ENCODE results near the gene IGDCC3. TPM values are rescaled to one million over a fixed set of nuclear protein-coding genes. Genes with fewer than 3 reads are reported as not detected.
A peak's percentile ranks its signal among the peaks of the same experiment; 100 is the strongest.

The IGDCC3 gene
- 10 to 100 TPM in 1 of 12 donors, 1 to 10 TPM in 10, not detected in 1; 2.1 to 11.5 (median 3.1) TPM for polyA plus RNA-seq (ENCODE audit: insufficient read length in 12 of 12)
- long read RNA-seq, donor 1 = 0 reads
- long read RNA-seq, donor 2 = 0 reads
- long read RNA-seq, donor 3 = 0 reads
- long read RNA-seq, donor 4 = 0 reads
- long read RNA-seq, donor 5, full-length matches to known transcripts = 1 of 1 reads
- long read RNA-seq, donor 5, partial matches to known transcripts = 0 of 1 reads
- long read RNA-seq, donor 5, other reads (novel, unspliced or antisense) = 0 of 1 reads
- long read RNA-seq, donor 6 = 0 reads
- long read RNA-seq, donor 7 = 0 reads
- long read RNA-seq, donor 8 = 0 reads
- long read RNA-seq, donor 9 = 0 reads
- long read RNA-seq, donor 10 = 0 reads
- long read RNA-seq, donor 11 = 0 reads

DNA sequence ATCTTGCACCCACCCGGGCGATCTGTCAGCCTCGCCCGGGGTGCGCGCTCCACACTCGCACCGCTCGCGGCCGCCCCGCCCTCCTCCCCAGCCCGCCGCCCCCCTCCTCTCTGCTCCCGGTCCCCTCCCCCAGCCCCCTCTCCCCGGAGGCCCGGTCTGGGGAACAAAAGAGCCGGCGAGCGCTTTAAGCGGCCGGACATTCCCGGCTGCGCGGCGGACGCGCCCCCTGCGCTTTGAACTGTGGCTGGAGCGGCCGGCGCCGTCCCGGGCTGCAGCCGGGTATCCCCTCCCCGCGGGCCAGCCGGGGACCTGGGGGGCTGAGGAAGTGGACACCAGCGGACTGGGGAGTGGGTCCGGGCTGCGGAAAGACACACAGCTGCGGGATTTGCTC lies at the start of gene IGDCC3:
TSS of gene IGDCC3 (minus strand) at position 27 of the 391 bp plus-strand sequence. CDS start 214 bp downstream, outside the sequence.
- no peak for DNase-seq

- no peak for DNase-seq
Observed at GRCh38 chr15:65426216-65426853, 48.5 kb upstream of the IGDCC3 start.

DNA sequence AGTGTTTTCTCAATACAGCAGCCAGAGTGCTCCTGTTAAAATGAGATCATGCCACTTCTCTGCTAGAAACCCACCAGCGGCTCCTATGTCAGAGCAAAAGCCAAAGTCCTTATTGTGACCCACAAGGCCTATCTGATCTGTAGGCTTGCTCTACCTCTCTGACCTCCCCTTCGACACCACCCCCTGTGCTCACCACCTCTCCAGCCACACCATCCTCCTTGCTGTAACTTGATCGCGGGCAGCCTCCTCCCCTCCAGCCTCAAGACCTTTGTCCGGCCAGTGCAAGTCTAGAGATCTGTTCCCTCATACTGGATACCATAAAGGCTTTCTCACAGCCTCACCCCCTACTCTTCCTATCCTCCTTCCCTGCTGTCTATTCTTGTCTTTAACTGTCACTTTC lies 46.9 kb upstream of the IGDCC3 start:
- no peak for DNase-seq

- DNase-seq = no peak
Observed at GRCh38 chr15:65423976-65424679, 46.3 kb upstream of the IGDCC3 start.

DNA sequence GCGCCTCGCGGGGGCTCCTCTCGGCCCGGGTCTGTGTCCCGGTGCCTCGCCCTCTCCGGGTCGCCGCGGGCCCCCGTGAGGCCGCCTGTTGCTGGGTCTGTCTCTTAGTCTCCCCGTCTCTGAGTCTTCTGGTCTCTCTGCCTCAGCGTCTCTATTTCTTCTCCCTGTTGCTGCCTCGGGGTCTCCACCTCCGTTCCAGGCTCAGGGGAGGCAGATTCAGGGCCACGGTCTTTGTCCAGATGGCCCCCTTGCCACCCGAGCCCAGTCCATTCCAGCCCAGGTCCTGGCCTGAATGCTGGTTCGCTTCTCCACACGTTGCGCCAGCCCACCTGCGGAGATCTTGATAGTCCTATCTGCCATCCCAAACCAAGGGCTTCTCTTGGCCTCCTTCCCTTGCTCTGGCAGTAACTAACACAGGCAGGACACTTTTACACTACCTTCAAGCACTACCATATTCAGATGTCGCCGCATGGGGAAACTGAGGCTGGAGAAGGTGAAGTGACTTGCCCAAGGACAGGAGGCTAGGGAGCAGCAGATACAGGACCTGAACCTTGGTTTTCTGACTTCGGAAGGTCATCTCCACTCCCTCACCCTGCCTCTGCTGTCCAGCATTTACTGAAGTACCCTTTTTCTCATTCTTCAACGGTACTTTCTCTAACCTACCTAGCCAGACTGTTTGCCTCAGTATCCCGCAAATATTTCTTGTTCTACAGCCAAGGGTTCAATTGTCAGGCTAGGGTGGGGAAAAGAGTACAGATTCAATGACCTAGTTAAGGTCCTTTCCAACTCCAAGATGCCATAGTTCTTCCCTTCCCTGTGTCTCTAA lies 45.6 kb upstream of the IGDCC3 start:
- no peak for DNase-seq

- DNase-seq = peak; percentile 90
Observed at GRCh38 chr15:65421360-65422215, 43.8 kb upstream of the IGDCC3 start.

- DNase-seq = no peak
Observed at GRCh38 chr15:65420975-65421359, 43.2 kb upstream of the IGDCC3 start.

- no peak for DNase-seq
Observed at GRCh38 chr15:65418596-65418995, 40.8 kb upstream of the IGDCC3 start.

GRCh38 chr15:65416845-65417416 lies 39.1 kb upstream of the IGDCC3 start:
- peak; percentile 86 for DNase-seq

GRCh38 chr15:65414841-65415621 lies 37.2 kb upstream of the IGDCC3 start:
- peak; percentile 54 for DNase-seq

DNA sequence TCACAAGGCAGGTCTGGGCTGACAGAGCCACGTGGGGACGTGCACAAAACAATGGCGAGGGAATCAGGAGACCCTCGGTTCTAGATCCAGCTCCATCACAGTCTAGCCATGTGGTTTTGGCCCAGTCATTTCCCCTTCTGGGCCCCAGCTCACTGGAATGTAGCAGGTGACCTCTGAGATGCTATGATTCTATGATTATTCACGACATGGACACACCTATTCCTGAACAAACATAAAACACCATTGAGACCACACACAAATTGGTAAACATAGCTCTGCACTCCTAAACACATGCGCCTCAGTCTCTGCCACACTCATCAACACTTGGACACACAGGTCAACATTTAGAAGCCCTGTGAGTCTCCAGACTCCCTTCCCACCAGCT lies 36.0 kb upstream of the IGDCC3 start:
- no peak for DNase-seq

- DNase-seq = no peak
Observed at GRCh38 chr15:65413051-65413759, 35.4 kb upstream of the IGDCC3 start.

DNA sequence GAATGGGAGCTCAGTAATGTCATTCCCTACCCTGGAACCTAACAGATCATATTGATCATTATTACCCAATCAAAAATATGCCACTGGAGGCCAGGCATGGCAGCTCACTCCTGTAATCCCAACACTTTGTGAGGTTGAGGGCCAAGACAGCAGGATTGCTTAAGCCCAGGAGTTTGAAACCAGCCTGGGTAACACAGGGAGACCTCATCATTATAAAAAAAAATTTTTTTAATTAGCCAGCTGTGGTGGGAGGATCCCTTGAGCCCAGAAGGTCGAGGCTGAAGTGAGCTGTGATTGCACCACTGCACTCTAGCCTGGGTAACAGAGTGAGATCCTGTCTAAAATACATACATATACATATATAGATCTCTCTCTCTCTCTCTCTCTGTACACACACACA lies 34.8 kb upstream of the IGDCC3 start:
- DNase-seq = no peak

DNA sequence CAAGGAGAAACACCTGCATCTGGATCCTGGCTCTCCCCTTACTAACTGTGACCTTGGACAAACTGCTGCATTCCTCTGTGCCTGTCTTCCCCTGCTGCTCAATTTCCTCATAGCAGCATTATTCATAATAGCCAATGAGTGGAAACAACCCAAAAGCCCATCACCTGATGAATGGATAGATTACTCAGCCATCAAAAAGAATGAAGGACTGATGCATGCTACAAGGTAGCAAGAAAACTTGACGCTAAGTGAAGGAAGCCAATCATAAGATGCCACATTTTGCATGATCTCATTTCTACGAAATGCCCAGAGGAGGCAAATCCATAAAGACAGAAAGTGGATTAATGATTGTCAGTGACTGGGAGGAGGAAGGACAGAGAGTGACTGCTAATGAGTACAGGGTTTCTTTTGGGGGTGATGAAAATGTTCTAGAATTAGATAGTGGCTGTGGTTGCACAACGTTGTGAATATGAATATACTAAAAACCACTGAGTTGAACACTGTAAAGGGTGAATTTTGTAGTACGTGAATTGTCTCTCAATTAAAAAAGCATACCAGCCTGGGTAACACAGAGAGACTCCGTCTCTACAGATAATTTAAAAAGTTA lies 33.8 kb upstream of the IGDCC3 start:
- DNase-seq = no peak

- no peak for DNase-seq
Observed at GRCh38 chr15:65410972-65411371, 33.2 kb upstream of the IGDCC3 start.

DNA sequence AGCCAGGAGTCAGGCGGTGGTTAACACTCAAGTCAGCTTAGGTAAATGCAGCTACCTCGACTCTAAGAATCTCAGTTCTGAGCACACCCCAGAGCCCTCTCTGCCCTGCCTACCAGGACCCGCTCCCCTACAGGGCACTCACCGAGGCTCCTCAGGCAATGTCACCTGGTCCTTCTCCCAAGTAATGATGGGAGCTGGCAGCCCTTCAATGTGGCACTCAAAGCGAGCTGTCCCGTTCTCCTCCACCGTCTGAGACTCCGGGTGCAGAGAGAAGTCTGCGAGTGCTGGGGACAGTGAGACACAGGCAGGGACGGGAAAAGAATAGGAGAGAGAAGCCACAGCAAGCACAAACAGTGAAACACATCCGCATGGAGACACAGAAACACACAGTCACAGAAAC lies 32.2 kb upstream of the IGDCC3 start:
- no peak for DNase-seq

GRCh38 chr15:65409036-65409631 lies 31.3 kb upstream of the IGDCC3 start:
- no peak for DNase-seq

Measured in muscle of arm (tissue), 14 donors.